Activated CD4-positive, alpha-beta T cell treated with anti-CD3 and anti-CD28 coated beads, Interleukin-2, amount 50 U/mL, for 24 hours (primary cell): ENCODE measurements around the gene FYN.

Experiments
- DNase-seq, 2 donors: peaks; one replicate each; pipeline ENCODE4 v3.0.0-alpha.2; 2020; ENCODE audit warnings: low read depth in 1 of 2, low spot score in 1 of 2

Gene FYN

GRCh38 chr6:111772381-111772780, 100.9 kb downstream of the FYN start:
- no peak for DNase-seq

GRCh38 chr6:111771629-111772028, 101.6 kb downstream of the FYN start:
- no peak for DNase-seq

GRCh38 chr6:111771094-111771432, 102.2 kb downstream of the FYN start:
- DNase-seq, result no peak

GRCh38 chr6:111770263-111771093, 102.8 kb downstream of the FYN start:
- DNase-seq, result no peak

GRCh38 chr6:111769365-111770152, 103.7 kb downstream of the FYN start:
- no peak for DNase-seq

GRCh38 chr6:111768431-111768770, 104.9 kb downstream of the FYN start:
- no peak for DNase-seq

- no peak for DNase-seq
Observed at GRCh38 chr6:111767752-111768430, 105.4 kb downstream of the FYN start.

- no peak for DNase-seq
Observed at GRCh38 chr6:111766201-111766857, 106.9 kb downstream of the FYN start.

- no peak for DNase-seq
Observed at GRCh38 chr6:111765763-111766162, 107.5 kb downstream of the FYN start.

GRCh38 chr6:111764238-111765175, 108.7 kb downstream of the FYN start:
- DNase-seq, result peak; percentile 33 to 79

GRCh38 chr6:111763381-111763780, 109.9 kb downstream of the FYN start:
- DNase-seq, result no peak

- DNase-seq, result peak in 1 of 2 donors; percentile 68
Observed at GRCh38 chr6:111761783-111762312, 111.4 kb downstream of the FYN start.

GRCh38 chr6:111761212-111761611, 112.0 kb downstream of the FYN start:
- DNase-seq, result no peak

- DNase-seq, result peak in 1 of 2 donors; percentile 56
Observed at GRCh38 chr6:111759836-111760785, 113.1 kb downstream of the FYN start.

GRCh38 chr6:111759331-111759835, 113.9 kb downstream of the FYN start:
- peak in 1 of 2 donors; percentile 36 for DNase-seq

- no peak for DNase-seq
Observed at GRCh38 chr6:111758608-111759329, 114.5 kb downstream of the FYN start.

GRCh38 chr6:111757342-111757741, 115.9 kb downstream of the FYN start:
- DNase-seq, result no peak

- no peak for DNase-seq
Observed at GRCh38 chr6:111754423-111754822, 118.8 kb downstream of the FYN start.
